Memory B cell (primary cell): ENCODE results near the gene SLC1A6.
"Not testable (repeated sequence)": the region's sequence is repeated elsewhere in the genome, so short reads cannot be mapped to it uniquely, and the experiment has no call there.

Source experiments
- ATAC-seq: fragments of 150-1000 bp; cut with Tn5 transposase; 2 replicates; pipeline ENCODE4 v1.10.0; 2021; ENCODE audit warnings: low read depth, mild to moderate bottlenecking, moderate library complexity
- DNase-seq, 2 donors: peaks; one replicate each; pipeline ENCODE4 v3.0.0; 2022; ENCODE audit warnings: low spot score in 2 of 2
- H3K27ac Mint-ChIP-seq: one replicate; pipeline ENCODE4 v1.8.0; 2022; ENCODE audit warnings: mild to moderate bottlenecking, moderate library complexity, mixed read lengths
- H3K27me3 Mint-ChIP-seq: one replicate; pipeline ENCODE4 v1.8.0; 2022; ENCODE audit warnings: mixed read lengths
- H3K36me3 Mint-ChIP-seq: one replicate; pipeline ENCODE4 v1.8.0; 2022; ENCODE audit warnings: mild to moderate bottlenecking, mixed read lengths
- H3K4me1 Mint-ChIP-seq: one replicate; pipeline ENCODE4 v1.8.0; 2022; ENCODE audit warnings: mixed read lengths
- H3K4me3 Mint-ChIP-seq: one replicate; pipeline ENCODE4 v1.8.0; 2022; ENCODE audit warnings: mild to moderate bottlenecking, moderate library complexity, mixed read lengths
- H3K9me3 Mint-ChIP-seq: one replicate; pipeline ENCODE4 v1.8.0; 2022; ENCODE audit warnings: mixed read lengths

The SLC1A6 gene

GRCh38 chr19:14978161-14978776, 1.4 kb downstream of the SLC1A6 start:
- H3K27ac Mint-ChIP-seq: no peak overlapping the region
- DNase-seq (no peak), ATAC-seq (no peak)
- peaks cover 7% of the 10 kb centered on the region for H3K4me1 Mint-ChIP-seq
- no peaks in the 10 kb centered on the region for H3K36me3 Mint-ChIP-seq
- no peak overlapping the region for H3K4me3 Mint-ChIP-seq
- peaks cover 15% of the 10 kb centered on the region for H3K27me3 Mint-ChIP-seq
- no peaks in the 10 kb centered on the region for H3K9me3 Mint-ChIP-seq

DNA sequence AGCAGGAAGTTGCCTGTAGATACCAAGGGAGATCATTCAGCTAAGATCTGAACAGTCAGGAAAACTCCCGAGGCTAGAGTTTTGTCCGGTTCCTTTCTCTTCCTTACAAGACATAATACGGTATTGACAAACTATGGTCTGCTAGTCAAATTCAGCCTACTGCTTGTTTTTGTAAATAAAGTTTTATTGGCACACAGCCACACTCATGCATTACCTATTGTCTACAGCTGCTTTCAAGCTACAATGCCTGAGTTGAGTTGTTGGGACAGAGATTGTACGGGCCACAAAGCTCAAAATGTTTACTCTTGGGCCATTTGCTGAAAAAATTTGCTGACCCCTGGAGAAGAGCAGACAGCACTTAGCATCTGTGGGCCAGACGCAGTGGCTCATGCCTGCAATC, 2.5 kb downstream of the SLC1A6 start:
- Mint-ChIP-seq H3K4me3 (no peak overlapping the region), H3K27me3 (peaks cover 18% of the 10 kb centered on the region), H3K9me3 (no peaks in the 10 kb centered on the region), H3K4me1 (peaks cover 7% of the 10 kb centered on the region), H3K27ac (no peak overlapping the region), H3K36me3 (no peaks in the 10 kb centered on the region)
- DNase-seq (no peak), ATAC-seq (no peak)

DNA sequence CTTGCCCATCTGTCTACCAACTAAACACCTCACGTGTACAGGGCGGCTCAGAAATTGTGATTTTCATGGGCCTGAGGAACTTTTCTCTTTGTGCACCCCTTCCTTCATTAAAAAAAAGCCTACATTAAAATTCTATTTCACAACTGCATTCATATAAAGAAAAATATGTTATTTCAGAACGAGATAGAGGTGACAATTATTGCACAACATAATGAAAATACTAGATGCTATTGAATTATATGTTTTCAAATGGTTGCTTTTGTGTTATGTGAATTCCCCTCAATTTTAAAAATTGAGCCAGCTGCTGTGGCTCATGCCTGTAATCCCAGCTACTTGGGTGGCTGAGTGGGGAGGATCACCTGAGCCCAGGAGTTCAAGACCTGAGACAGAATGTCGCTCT, 5.2 kb downstream of the SLC1A6 start:
- H3K4me1 Mint-ChIP-seq: peaks cover 7% of the 10 kb centered on the region
- no peak for ATAC-seq

GRCh38 chr19:14972676-14973075, 7.0 kb downstream of the SLC1A6 start:
- H3K9me3 Mint-ChIP-seq: peaks cover 2% of the 10 kb centered on the region
- ATAC-seq (no peak), DNase-seq (no peak)
- no peak overlapping the region for H3K4me3 Mint-ChIP-seq
- H3K27me3 Mint-ChIP-seq: peaks cover 19% of the 10 kb centered on the region
- H3K36me3 Mint-ChIP-seq: no peaks in the 10 kb centered on the region
- H3K4me1 Mint-ChIP-seq: no peaks in the 10 kb centered on the region
- no peak overlapping the region for H3K27ac Mint-ChIP-seq

More for the DNA sequence above, 5.2 kb downstream of the SLC1A6 start:
- Mint-ChIP-seq H3K4me3 (no peak overlapping the region), H3K36me3 (no peaks in the 10 kb centered on the region), H3K9me3 (peaks cover 1% of the 10 kb centered on the region), H3K27ac (no peak overlapping the region), H3K27me3 (peaks cover 22% of the 10 kb centered on the region)
- no peak for DNase-seq

- H3K36me3 Mint-ChIP-seq: no peaks in the 10 kb centered on the region
These were observed 8.2 kb downstream of the SLC1A6 start for GRCh38 chr19:14971474-14971873.

GRCh38 chr19:14968247-14968646, 11.4 kb downstream of the SLC1A6 start:
- H3K27ac Mint-ChIP-seq: no peak overlapping the region
- peaks cover 2% of the 10 kb centered on the region for H3K9me3 Mint-ChIP-seq
- DNase-seq: no peak

More at GRCh38 chr19:14971474-14971873, 8.2 kb downstream of the SLC1A6 start:
- Mint-ChIP-seq H3K27ac (no peak overlapping the region), H3K4me1 (no peaks in the 10 kb centered on the region), H3K9me3 (peaks cover 2% of the 10 kb centered on the region), H3K4me3 (no peak overlapping the region), H3K27me3 (peaks cover 15% of the 10 kb centered on the region)
- ATAC-seq (no peak), DNase-seq (no peak)

GRCh38 chr19:14961956-14962685, 17.5 kb downstream of the SLC1A6 start:
- Mint-ChIP-seq H3K27ac (no peak overlapping the region), H3K36me3 (peaks cover 3% of the 10 kb centered on the region), H3K27me3 (peaks cover 7% of the 10 kb centered on the region), H3K4me1 (no peaks in the 10 kb centered on the region), H3K9me3 (peaks cover 11% of the 10 kb centered on the region), H3K4me3 (no peak overlapping the region)
- DNase-seq: no peak
- no peak for ATAC-seq

More at GRCh38 chr19:14968247-14968646, 11.4 kb downstream of the SLC1A6 start:
- Mint-ChIP-seq H3K4me3 (no peak overlapping the region), H3K36me3 (no peaks in the 10 kb centered on the region), H3K4me1 (no peaks in the 10 kb centered on the region), H3K27me3 (peaks cover 18% of the 10 kb centered on the region)
- no peak for ATAC-seq

GRCh38 chr19:14959263-14959662, 20.4 kb downstream of the SLC1A6 start:
- H3K27ac Mint-ChIP-seq: no peak overlapping the region
- H3K27me3 Mint-ChIP-seq: peaks cover 14% of the 10 kb centered on the region
- peaks cover 9% of the 10 kb centered on the region for H3K36me3 Mint-ChIP-seq
- DNase-seq: no peak
- H3K4me1 Mint-ChIP-seq: no peaks in the 10 kb centered on the region
- no peak for ATAC-seq
- H3K9me3 Mint-ChIP-seq: peaks cover 19% of the 10 kb centered on the region
- no peak overlapping the region for H3K4me3 Mint-ChIP-seq

DNA sequence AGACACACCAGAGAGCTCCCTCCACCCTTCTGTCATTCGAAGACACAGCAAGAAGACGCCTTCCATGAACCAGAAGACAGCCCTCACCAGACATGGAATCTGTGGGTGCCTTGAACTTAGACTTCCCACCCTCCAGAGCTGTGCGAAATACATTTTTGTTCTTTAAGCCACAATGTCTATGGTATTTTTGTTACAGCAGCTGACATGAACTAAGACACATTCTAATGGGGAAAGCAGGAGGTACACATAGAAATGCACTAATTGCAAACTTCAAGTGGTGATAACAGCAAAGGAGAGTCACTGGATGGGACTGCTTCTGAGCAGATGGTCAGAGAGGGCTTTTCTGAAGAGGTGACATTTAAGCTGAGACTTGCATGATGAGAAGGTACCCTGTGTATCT, 22.2 kb downstream of the SLC1A6 start:
- Mint-ChIP-seq H3K9me3 (peaks cover 15% of the 10 kb centered on the region), H3K36me3 (peaks cover 9% of the 10 kb centered on the region), H3K4me3 (no peak overlapping the region), H3K27me3 (peaks cover 22% of the 10 kb centered on the region), H3K4me1 (no peaks in the 10 kb centered on the region), H3K27ac (no peak overlapping the region)
- ATAC-seq: no peak
- no peak for DNase-seq

DNA sequence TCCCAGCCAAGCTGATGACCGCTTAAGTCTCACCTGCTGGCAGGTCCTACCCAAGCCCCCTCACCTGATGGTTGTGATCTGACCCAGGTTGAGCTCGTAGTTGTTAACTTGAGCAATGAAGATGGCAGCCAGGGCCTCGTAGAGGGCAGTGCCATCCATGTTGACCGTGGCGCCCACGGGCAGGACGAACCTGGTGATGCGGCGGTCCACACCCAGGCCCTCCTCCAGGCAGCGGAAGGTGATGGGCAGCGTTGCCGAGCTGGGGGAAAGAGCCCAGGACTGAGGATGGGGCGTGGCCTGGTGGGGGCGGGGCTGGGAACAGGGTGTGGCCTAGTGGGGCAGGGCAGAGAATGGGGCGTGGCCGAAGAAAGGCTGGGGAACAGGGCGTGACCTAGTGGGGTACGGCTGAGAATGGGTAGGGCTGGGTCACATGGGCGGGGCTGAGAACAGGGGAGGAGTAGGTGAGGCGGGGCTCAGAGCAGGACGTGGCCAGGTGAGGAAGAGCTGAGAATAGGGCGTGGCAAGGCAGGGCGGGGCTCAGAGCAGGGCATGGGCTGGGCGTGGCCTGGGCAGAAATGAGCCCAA, 25.5 kb downstream of the SLC1A6 start:
- H3K27ac Mint-ChIP-seq: no peak overlapping the region
- ATAC-seq (no peak), DNase-seq (no peak)
- no peaks in the 10 kb centered on the region for H3K4me1 Mint-ChIP-seq
- H3K27me3 Mint-ChIP-seq: peaks cover 18% of the 10 kb centered on the region
- peaks cover 11% of the 10 kb centered on the region for H3K9me3 Mint-ChIP-seq
- H3K36me3 Mint-ChIP-seq: peaks cover 5% of the 10 kb centered on the region
- no peak overlapping the region for H3K4me3 Mint-ChIP-seq

- Mint-ChIP-seq H3K36me3 (peaks cover 5% of the 10 kb centered on the region), H3K27ac (no peak overlapping the region), H3K4me3 (no peak overlapping the region), H3K9me3 (peaks cover 11% of the 10 kb centered on the region), H3K27me3 (peaks cover 18% of the 10 kb centered on the region), H3K4me1 (no peaks in the 10 kb centered on the region)
- DNase-seq (no peak), ATAC-seq (no peak)
These were observed 26.9 kb downstream of the SLC1A6 start for GRCh38 chr19:14952767-14953166.

- Mint-ChIP-seq H3K27me3 (peaks cover 10% of the 10 kb centered on the region), H3K9me3 (no peaks in the 10 kb centered on the region), H3K36me3 (no peaks in the 10 kb centered on the region), H3K4me3 (no peak overlapping the region), H3K4me1 (no peaks in the 10 kb centered on the region), H3K27ac (no peak overlapping the region)
- DNase-seq (no peak), ATAC-seq (no peak)
These were observed 29.2 kb downstream of the SLC1A6 start for GRCh38 chr19:14950421-14950820.

GRCh38 chr19:14949876-14950275, 29.8 kb downstream of the SLC1A6 start:
- Mint-ChIP-seq H3K9me3 (no peaks in the 10 kb centered on the region), H3K27me3 (peaks cover 10% of the 10 kb centered on the region), H3K4me1 (no peaks in the 10 kb centered on the region), H3K36me3 (no peaks in the 10 kb centered on the region), H3K27ac (no peak overlapping the region), H3K4me3 (no peak overlapping the region)
- ATAC-seq (no peak), DNase-seq (no peak)

GRCh38 chr19:14949413-14949812, 30.3 kb downstream of the SLC1A6 start:
- not testable (repeated sequence) for H3K9me3 Mint-ChIP-seq

More at GRCh38 chr19:14949413-14949812, 30.3 kb downstream of the SLC1A6 start:
- H3K27me3 Mint-ChIP-seq: peaks cover 10% of the 10 kb centered on the region
- H3K36me3 Mint-ChIP-seq, DNase-seq, H3K27ac Mint-ChIP-seq, ATAC-seq, H3K4me1 Mint-ChIP-seq, H3K4me3 Mint-ChIP-seq: not testable (repeated sequence)
